HL-60 (cell line): ENCODE measurements around the gene PTPN9.

Experiments used
- DNase-seq, 2 experiments: peaks; one replicate each; pipeline ENCODE4 v3.0.0-alpha.2; 2010 to 2020; ENCODE audit warnings: low read depth in 1 of 2, low spot score in 1 of 2
- H3K27ac ChIP-seq: fragments of 250-450 bp; sonication (Bioruptor Pico); replicated peaks from 2 replicates; pipeline ENCODE4 v1.5.1; 2020; ENCODE audit warnings: mild to moderate bottlenecking, moderate library complexity
- H3K27me3 ChIP-seq: fragments of 250-450 bp; sonication (Bioruptor Pico); 2 replicates; pipeline ENCODE4 v1.5.1; 2021; ENCODE audit warnings: mild to moderate bottlenecking, moderate library complexity; ENCODE audit not compliant: insufficient read depth, poor library complexity, severe bottlenecking
- H3K4me3 ChIP-seq: replicated peaks from 2 replicates; pipeline ENCODE4 v1.5.1; 2011; ENCODE audit warnings: mild to moderate bottlenecking, control low read depth, low read length; ENCODE audit not compliant: insufficient read depth
- GABPA ChIP-seq: IDR thresholded peaks from 2 replicates; pipeline ENCODE4 v1.6.1; 2012; ENCODE audit warnings: low read depth
- POLR2AphosphoS5 ChIP-seq: IDR thresholded peaks from 2 replicates; pipeline ENCODE4 v1.6.1; 2012; ENCODE audit warnings: low read depth
- REST ChIP-seq: IDR thresholded peaks from 2 replicates; pipeline ENCODE4 v1.6.1; 2012; ENCODE audit warnings: low read depth; ENCODE audit not compliant: insufficient replicate concordance
- SPI1 ChIP-seq: IDR thresholded peaks from 2 replicates; pipeline ENCODE4 v1.6.1; 2012; ENCODE audit warnings: low read depth, mild to moderate bottlenecking, borderline replicate concordance
- TF ChIP-seq, protein P1 (sequence below): IDR thresholded peaks from one replicate; pipeline ENCODE4 v1.5.1; 2011; ENCODE audit warnings: low read length, control low read depth, inconsistent platforms; ENCODE audit not compliant: insufficient read depth

The PTPN9 gene

GRCh38 chr15:75523011-75523410 is 56.1 kb downstream of the PTPN9 start:
- Histone ChIP-seq H3K4me3 (no peak overlapping the region), H3K27me3 (no peaks in the 10 kb centered on the region), H3K27ac (no peak overlapping the region)
- DNase-seq: no peak
- no peak for TF ChIP-seq GABPA
- TF ChIP-seq, protein P1, sequence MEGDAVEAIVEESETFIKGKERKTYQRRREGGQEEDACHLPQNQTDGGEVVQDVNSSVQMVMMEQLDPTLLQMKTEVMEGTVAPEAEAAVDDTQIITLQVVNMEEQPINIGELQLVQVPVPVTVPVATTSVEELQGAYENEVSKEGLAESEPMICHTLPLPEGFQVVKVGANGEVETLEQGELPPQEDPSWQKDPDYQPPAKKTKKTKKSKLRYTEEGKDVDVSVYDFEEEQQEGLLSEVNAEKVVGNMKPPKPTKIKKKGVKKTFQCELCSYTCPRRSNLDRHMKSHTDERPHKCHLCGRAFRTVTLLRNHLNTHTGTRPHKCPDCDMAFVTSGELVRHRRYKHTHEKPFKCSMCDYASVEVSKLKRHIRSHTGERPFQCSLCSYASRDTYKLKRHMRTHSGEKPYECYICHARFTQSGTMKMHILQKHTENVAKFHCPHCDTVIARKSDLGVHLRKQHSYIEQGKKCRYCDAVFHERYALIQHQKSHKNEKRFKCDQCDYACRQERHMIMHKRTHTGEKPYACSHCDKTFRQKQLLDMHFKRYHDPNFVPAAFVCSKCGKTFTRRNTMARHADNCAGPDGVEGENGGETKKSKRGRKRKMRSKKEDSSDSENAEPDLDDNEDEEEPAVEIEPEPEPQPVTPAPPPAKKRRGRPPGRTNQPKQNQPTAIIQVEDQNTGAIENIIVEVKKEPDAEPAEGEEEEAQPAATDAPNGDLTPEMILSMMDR: no peak
- no peak for TF ChIP-seq POLR2AphosphoS5
- no peak for TF ChIP-seq REST
- TF ChIP-seq SPI1: no peak

DNA sequence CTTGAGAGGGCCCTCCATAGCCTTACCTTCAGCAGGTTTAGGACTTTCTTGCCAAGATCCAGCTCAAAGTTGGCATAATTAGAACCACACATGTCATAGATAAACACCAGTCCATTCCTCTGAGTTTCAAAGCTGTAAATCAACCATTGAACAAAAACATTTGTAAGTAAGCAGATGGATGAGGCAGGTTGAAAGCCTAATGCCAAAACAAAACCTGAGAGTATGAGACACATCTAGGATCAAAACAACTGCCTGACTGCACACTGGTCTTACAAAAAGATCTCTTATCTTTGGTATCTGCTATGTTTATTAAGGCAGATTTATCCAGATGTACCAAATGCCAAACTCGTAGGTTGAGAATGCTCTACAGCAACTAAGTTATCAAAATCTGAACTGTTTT is 61.9 kb downstream of the PTPN9 start:
- no peaks in the 10 kb centered on the region for H3K27me3 ChIP-seq
- no peak overlapping the region for H3K27ac ChIP-seq
- DNase-seq: no peak
- no peak overlapping the region for H3K4me3 ChIP-seq
- TF ChIP-seq, protein P1: no peak
- TF ChIP-seq SPI1: no peak
- TF ChIP-seq REST: no peak
- TF ChIP-seq GABPA: no peak
- no peak for TF ChIP-seq POLR2AphosphoS5

GRCh38 chr15:75508840-75509532 is 70.1 kb downstream of the PTPN9 start:
- no peak for TF ChIP-seq POLR2AphosphoS5
- no peak for TF ChIP-seq REST
- no peak for TF ChIP-seq GABPA
- TF ChIP-seq, protein P1: peak; percentile 51
- TF ChIP-seq SPI1: no peak
- H3K4me3 ChIP-seq: no peak overlapping the region
- DNase-seq: peak; percentile 8 to 37
- H3K27ac ChIP-seq: no peak overlapping the region
- no peaks in the 10 kb centered on the region for H3K27me3 ChIP-seq
